Stomach smooth muscle (tissue), 2 donors: Measurements from ENCODE around the gene GIMAP2.

Source experiments
- H3K27ac ChIP-seq: one replicate; pipeline ENCODE4 v1.7.0; 2013; ENCODE audit warnings: mild to moderate bottlenecking, low read length, inconsistent platforms
- H3K27me3 ChIP-seq, 2 donors: one replicate each; pipeline ENCODE4 v1.7.0; 2013; ENCODE audit warnings: low read length in 2 of 2; ENCODE audit not compliant: insufficient read depth in 2 of 2, control insufficient read depth in 1 of 2
- H3K36me3 ChIP-seq, 2 donors: one replicate each; pipeline ENCODE4 v1.7.0; 2013; ENCODE audit warnings: low read length in 2 of 2; ENCODE audit not compliant: control insufficient read depth in 2 of 2, insufficient read depth in 2 of 2
- H3K4me1 ChIP-seq: one replicate; pipeline ENCODE4 v1.7.0; 2013; ENCODE audit warnings: low read length; ENCODE audit not compliant: control insufficient read depth, insufficient read depth
- H3K4me3 ChIP-seq, 2 donors: one replicate each; pipeline ENCODE4 v1.7.0; 2013; ENCODE audit warnings: low read length in 2 of 2
- H3K9ac ChIP-seq, 2 donors: one replicate each; pipeline ENCODE4 v1.7.0; 2013; ENCODE audit warnings: low read length in 2 of 2, mild to moderate bottlenecking in 1 of 2
- H3K9me3 ChIP-seq, 2 donors: one replicate each; pipeline ENCODE4 v1.7.0; 2013; ENCODE audit warnings: low read length in 2 of 2; ENCODE audit not compliant: control insufficient read depth in 2 of 2
- donor health status: healthy.
- donor health status: Pancreatic carcinoma.

Gene GIMAP2

GRCh38 chr7:150717814-150718420 lies 32.4 kb downstream of the GIMAP2 start:
- Histone ChIP-seq H3K27me3 (no peaks in the 10 kb centered on the region), H3K9ac (no peak overlapping the region), H3K4me3 (peak overlapping the region in 1 of 2 donors; percentile 9), H3K27ac (no peak overlapping the region), H3K9me3 (peaks cover 0 to 2% of the 10 kb centered on the region in 2 donors), H3K36me3 (no peaks in the 10 kb centered on the region), H3K4me1 (no peaks in the 10 kb centered on the region)

- Histone ChIP-seq H3K27me3 (no peaks in the 10 kb centered on the region), H3K4me1 (no peaks in the 10 kb centered on the region), H3K4me3 (no peak overlapping the region), H3K9ac (no peak overlapping the region), H3K36me3 (no peaks in the 10 kb centered on the region), H3K27ac (no peak overlapping the region), H3K9me3 (no peaks in the 10 kb centered on the region)
These were observed 33.9 kb downstream of the GIMAP2 start for GRCh38 chr7:150719436-150719835.

DNA sequence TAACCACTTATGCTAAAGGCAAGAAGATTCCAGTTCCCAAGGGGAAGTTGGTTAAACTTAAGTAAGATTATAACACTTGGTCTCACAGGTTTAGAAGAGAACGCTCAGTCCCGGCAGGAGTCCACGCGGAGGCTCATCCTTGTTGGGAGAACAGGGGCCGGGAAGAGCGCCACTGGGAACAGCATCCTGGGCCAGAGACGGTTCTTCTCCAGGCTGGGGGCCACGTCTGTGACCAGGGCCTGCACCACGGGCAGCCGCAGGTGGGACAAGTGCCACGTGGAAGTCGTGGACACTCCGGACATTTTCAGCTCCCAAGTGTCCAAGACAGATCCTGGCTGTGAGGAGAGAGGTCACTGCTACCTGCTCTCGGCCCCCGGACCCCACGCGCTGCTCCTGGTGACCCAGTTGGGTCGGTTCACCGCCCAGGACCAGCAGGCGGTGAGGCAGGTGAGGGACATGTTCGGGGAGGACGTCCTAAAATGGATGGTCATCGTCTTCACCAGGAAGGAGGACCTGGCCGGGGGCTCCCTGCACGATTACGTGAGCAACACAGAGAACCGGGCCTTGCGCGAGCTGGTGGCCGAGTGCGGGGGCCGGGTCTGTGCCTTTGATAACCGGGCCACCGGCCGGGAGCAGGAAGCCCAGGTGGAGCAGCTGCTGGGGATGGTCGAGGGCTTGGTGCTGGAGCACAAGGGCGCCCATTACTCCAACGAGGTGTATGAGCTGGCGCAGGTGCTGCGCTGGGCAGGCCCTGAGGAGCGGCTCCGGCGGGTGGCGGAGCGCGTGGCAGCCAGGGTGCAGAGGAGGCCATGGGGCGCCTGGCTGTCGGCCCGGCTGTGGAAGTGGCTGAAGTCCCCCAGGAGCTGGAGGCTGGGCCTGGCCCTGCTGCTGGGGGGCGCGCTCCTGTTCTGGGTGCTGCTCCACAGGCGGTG lies 34.7 kb downstream of the GIMAP2 start:
- H3K9me3 ChIP-seq, result no peaks in the 10 kb centered on the region
- no peak overlapping the region for H3K27ac ChIP-seq
- no peaks in the 10 kb centered on the region for H3K27me3 ChIP-seq
- H3K9ac ChIP-seq, result no peak overlapping the region
- H3K36me3 ChIP-seq, result no peaks in the 10 kb centered on the region
- H3K4me1 ChIP-seq, result no peaks in the 10 kb centered on the region
- H3K4me3 ChIP-seq, result no peak overlapping the region

- peaks cover 0 to 4% of the 10 kb centered on the region in 2 donors for H3K9me3 ChIP-seq
- no peaks in the 10 kb centered on the region for H3K4me1 ChIP-seq
- H3K27me3 ChIP-seq, result no peaks in the 10 kb centered on the region
- H3K27ac ChIP-seq, result no peak overlapping the region
- H3K4me3 ChIP-seq, result no peak overlapping the region
- H3K36me3 ChIP-seq, result no peaks in the 10 kb centered on the region
- H3K9ac ChIP-seq, result no peak overlapping the region
These were observed 36.5 kb downstream of the GIMAP2 start for GRCh38 chr7:150721970-150722373.

DNA sequence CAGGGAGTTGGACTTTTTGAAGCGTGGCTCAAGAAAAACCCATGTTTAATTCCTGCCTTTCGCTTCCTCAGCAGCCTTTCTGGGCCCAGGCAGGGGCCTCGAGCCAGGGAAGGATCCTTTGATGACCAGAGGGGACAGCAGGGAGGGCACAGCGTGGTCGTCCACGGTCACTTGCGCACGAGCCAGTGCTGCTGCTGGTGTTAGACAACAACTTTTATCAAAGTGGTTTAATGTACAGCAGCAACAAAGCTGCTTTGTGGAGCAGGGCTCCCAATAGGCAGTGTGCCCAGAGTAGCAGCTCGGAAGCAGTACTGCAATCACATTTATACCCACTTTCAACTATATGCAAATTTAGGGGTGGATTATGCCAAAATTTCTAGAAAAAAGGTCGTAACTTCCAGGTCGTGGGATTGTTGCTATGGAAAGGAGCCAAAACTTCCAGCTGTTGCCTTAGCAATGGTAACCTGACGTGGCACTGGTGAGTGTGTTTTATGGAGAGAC lies 37.0 kb downstream of the GIMAP2 start:
- Histone ChIP-seq H3K27me3 (no peaks in the 10 kb centered on the region), H3K4me3 (no peak overlapping the region), H3K9ac (no peak overlapping the region), H3K9me3 (peaks cover 0 to 6% of the 10 kb centered on the region in 2 donors), H3K27ac (no peak overlapping the region), H3K4me1 (no peaks in the 10 kb centered on the region), H3K36me3 (no peaks in the 10 kb centered on the region)

GRCh38 chr7:150723467-150723866 lies 38.0 kb downstream of the GIMAP2 start:
- Histone ChIP-seq H3K4me3 (no peak overlapping the region), H3K9me3 (peaks cover 4 to 12% of the 10 kb centered on the region in 2 donors), H3K9ac (no peak overlapping the region), H3K4me1 (no peaks in the 10 kb centered on the region), H3K36me3 (no peaks in the 10 kb centered on the region), H3K27me3 (no peaks in the 10 kb centered on the region), H3K27ac (no peak overlapping the region)

GRCh38 chr7:150727381-150727780 lies 41.9 kb downstream of the GIMAP2 start:
- no peak overlapping the region for H3K9ac ChIP-seq
- peaks cover 4 to 12% of the 10 kb centered on the region in 2 donors for H3K9me3 ChIP-seq
- H3K4me3 ChIP-seq, result no peak overlapping the region
- H3K27me3 ChIP-seq, result no peaks in the 10 kb centered on the region
- no peak overlapping the region for H3K27ac ChIP-seq
- no peaks in the 10 kb centered on the region for H3K36me3 ChIP-seq
- no peaks in the 10 kb centered on the region for H3K4me1 ChIP-seq

GRCh38 chr7:150728011-150728410 lies 42.5 kb downstream of the GIMAP2 start:
- no peak overlapping the region for H3K4me3 ChIP-seq
- H3K27me3 ChIP-seq, result no peaks in the 10 kb centered on the region
- H3K27ac ChIP-seq, result no peak overlapping the region
- H3K9me3 ChIP-seq, result peaks cover 4 to 12% of the 10 kb centered on the region in 2 donors
- H3K36me3 ChIP-seq, result no peaks in the 10 kb centered on the region
- H3K9ac ChIP-seq, result no peak overlapping the region
- no peaks in the 10 kb centered on the region for H3K4me1 ChIP-seq

DNA sequence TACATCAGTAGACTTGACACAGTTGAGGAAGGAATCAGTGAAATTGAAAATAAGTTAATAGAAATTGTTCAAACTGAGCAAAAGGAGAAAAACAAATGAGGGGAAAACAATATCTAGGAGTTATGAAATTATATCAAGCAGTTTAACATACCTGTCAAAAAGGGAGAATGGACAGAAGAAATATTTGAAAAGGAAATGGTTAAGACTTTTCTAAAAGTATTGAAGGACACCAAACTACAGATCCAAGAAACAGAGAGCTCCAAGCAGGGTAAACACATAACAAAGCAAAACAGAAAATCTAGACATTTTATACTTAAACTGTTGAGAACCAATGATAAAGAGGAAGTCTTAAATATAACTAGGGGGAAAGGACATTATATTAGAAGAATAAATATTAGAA lies 43.1 kb downstream of the GIMAP2 start:
- Histone ChIP-seq H3K36me3 (no peaks in the 10 kb centered on the region), H3K4me1 (no peaks in the 10 kb centered on the region), H3K4me3 (no peak overlapping the region), H3K9me3 (peaks cover 4 to 12% of the 10 kb centered on the region in 2 donors), H3K27ac (no peak overlapping the region), H3K27me3 (no peaks in the 10 kb centered on the region), H3K9ac (no peak overlapping the region)

- H3K9me3 ChIP-seq, result peaks cover 4 to 9% of the 10 kb centered on the region in 2 donors
- no peak overlapping the region for H3K27ac ChIP-seq
These were observed 46.4 kb downstream of the GIMAP2 start for GRCh38 chr7:150731916-150732315.

More at GRCh38 chr7:150731916-150732315, 46.4 kb downstream of the GIMAP2 start:
- H3K4me3 ChIP-seq, result no peak overlapping the region
- H3K36me3 ChIP-seq, result no peaks in the 10 kb centered on the region
- H3K27me3 ChIP-seq, result peaks cover 0 to 2% of the 10 kb centered on the region in 2 donors
- no peaks in the 10 kb centered on the region for H3K4me1 ChIP-seq
- H3K9ac ChIP-seq, result no peak overlapping the region
